AG09319 (cell line): Measurements from ENCODE around the gene STK35.

Source experiments
- DNase-seq: peaks from one replicate; pipeline ENCODE4 v3.0.0-alpha.2; 2010; ENCODE audit warnings: low read depth; ENCODE audit errors: extremely low read depth
- TF ChIP-seq, protein P1 (sequence below): IDR thresholded peaks from 2 replicates; pipeline ENCODE4 v1.5.1; 2011; ENCODE audit warnings: low read depth, mild to moderate bottlenecking, inconsistent platforms, low read length, moderate library complexity

STK35 gene

DNA sequence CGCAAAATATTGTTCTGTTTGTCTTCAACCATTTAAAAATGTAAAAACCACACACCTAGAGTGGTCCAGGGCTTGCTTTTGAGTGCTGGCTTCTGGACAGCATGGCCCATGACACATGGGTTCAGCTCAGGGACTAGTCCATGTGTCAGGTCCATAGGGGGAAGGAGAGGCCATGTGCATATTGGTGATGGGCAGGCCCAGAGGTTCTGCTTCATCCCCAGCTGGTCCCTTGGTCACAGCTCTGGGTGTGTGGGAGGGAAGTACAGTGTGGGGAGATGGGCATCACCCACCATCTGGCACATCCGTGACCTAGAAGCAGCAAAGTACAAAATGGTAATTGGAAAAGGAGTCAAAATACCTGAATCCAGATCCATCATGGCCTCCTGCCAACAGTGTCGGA lies 50.7 kb downstream of the STK35 start:
- no peak for DNase-seq

GRCh38 chr20:2153326-2153725 lies 51.7 kb downstream of the STK35 start:
- TF ChIP-seq, protein P1, sequence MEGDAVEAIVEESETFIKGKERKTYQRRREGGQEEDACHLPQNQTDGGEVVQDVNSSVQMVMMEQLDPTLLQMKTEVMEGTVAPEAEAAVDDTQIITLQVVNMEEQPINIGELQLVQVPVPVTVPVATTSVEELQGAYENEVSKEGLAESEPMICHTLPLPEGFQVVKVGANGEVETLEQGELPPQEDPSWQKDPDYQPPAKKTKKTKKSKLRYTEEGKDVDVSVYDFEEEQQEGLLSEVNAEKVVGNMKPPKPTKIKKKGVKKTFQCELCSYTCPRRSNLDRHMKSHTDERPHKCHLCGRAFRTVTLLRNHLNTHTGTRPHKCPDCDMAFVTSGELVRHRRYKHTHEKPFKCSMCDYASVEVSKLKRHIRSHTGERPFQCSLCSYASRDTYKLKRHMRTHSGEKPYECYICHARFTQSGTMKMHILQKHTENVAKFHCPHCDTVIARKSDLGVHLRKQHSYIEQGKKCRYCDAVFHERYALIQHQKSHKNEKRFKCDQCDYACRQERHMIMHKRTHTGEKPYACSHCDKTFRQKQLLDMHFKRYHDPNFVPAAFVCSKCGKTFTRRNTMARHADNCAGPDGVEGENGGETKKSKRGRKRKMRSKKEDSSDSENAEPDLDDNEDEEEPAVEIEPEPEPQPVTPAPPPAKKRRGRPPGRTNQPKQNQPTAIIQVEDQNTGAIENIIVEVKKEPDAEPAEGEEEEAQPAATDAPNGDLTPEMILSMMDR: no peak
- no peak for DNase-seq

More for the DNA sequence above, 50.7 kb downstream of the STK35 start:
- TF ChIP-seq, protein P1: no peak

- no peak for DNase-seq
- TF ChIP-seq, protein P1: no peak
These were observed 54.6 kb downstream of the STK35 start for GRCh38 chr20:2156224-2156623.

GRCh38 chr20:2156666-2157624 lies 55.3 kb downstream of the STK35 start:
- TF ChIP-seq, protein P1: no peak
- no peak for DNase-seq

- TF ChIP-seq, protein P1: no peak
- no peak for DNase-seq
These were observed 60.6 kb downstream of the STK35 start for GRCh38 chr20:2162125-2162822.

GRCh38 chr20:2162823-2163166 lies 61.2 kb downstream of the STK35 start:
- TF ChIP-seq, protein P1: no peak
- no peak for DNase-seq

DNA sequence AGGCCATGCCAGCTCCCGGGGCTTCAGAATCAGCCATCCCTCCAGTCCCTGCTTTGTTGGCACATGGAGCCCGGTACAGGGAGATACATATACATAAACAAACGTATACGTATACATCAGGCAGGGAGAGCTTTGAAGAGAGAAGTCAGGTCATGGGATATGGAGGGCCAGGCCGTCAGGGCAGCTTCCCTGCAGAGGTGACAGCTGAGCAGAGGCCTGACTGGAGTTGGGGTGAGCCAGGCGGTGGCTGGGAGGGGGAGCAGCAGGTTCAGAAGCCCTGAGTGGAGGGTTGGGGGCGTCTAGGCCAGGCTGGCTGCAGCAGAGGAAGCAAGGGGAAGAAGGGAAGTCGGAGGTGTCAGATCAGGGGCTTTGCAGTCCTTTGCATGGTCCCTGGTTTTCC lies 61.7 kb downstream of the STK35 start:
- DNase-seq: no peak
- TF ChIP-seq, protein P1: no peak
